CD8-positive, alpha-beta memory T cell (primary cell): Measurements from ENCODE around the gene LTBP1. TPM values are rescaled to one million over a fixed set of nuclear protein-coding genes. Genes with fewer than 3 reads are reported as not detected.

ENCODE experiments used
- CTCF ChIA-PET: fragments of 350-600 bp; sonication (Branson Sonifier 250); formaldehyde crosslinking; loops from one replicate; lab custom pipeline; 2021; ENCODE audit warnings: antibody characterized with exemption; lab: Charles Lee
- POLR2A ChIA-PET: fragments of 350-600 bp; sonication (Branson Sonifier 250); formaldehyde crosslinking; loops from one replicate; lab custom pipeline; 2021; ENCODE audit warnings: antibody characterized with exemption; lab: Charles Lee
- DNase-seq, 5 donors: peaks; one replicate each; pipeline versions ENCODE4 v3.0.0 to v3.0.0-alpha.2; 2020 to 2022; ENCODE audit warnings: mixed read lengths in 1 of 5
- H3K27ac ChIP-seq: one replicate; pipeline ENCODE4 v1.7.0; 2013; ENCODE audit warnings: low read depth, mild to moderate bottlenecking, low read length, moderate library complexity
- H3K27me3 ChIP-seq: 2 replicates; pipeline ENCODE4 v1.7.0; 2013; ENCODE audit warnings: low read length, mild to moderate bottlenecking; ENCODE audit not compliant: insufficient read depth, poor library complexity, severe bottlenecking
- H3K36me3 ChIP-seq: 2 replicates; pipeline ENCODE4 v1.7.0; 2013; ENCODE audit warnings: mild to moderate bottlenecking, low read length, moderate library complexity; ENCODE audit not compliant: insufficient read depth
- H3K4me1 ChIP-seq: 2 replicates; pipeline ENCODE4 v1.7.0; 2013; ENCODE audit warnings: mild to moderate bottlenecking, low read length, moderate library complexity; ENCODE audit not compliant: insufficient read depth
- H3K4me3 ChIP-seq: 2 replicates; pipeline ENCODE4 v1.7.0; 2013; ENCODE audit warnings: mild to moderate bottlenecking, low read length
- H3K9me3 ChIP-seq: 2 replicates; pipeline ENCODE4 v1.7.0; 2013; ENCODE audit warnings: mild to moderate bottlenecking, low read length
- H3K27ac Mint-ChIP-seq, 8 donors: one replicate each; pipeline ENCODE4 v1.8.0; 2020 to 2021; ENCODE audit warnings: mixed read lengths in 8 of 8, mild to moderate bottlenecking in 6 of 8, inconsistent platforms in 3 of 8, moderate library complexity in 3 of 8
- H3K27me3 Mint-ChIP-seq, 2 donors: one replicate each; pipeline ENCODE4 v1.8.0; 2020 to 2021; ENCODE audit warnings: mixed read lengths in 2 of 2, mild to moderate bottlenecking in 1 of 2, moderate library complexity in 1 of 2
- H3K36me3 Mint-ChIP-seq, 3 donors: one replicate each; pipeline ENCODE4 v1.8.0; 2020 to 2021; ENCODE audit warnings: mixed read lengths in 3 of 3, inconsistent platforms in 1 of 3, mild to moderate bottlenecking in 1 of 3
- H3K4me1 Mint-ChIP-seq, 3 donors: one replicate each; pipeline ENCODE4 v1.8.0; 2020 to 2021; ENCODE audit warnings: mixed read lengths in 3 of 3, inconsistent platforms in 1 of 3, mild to moderate bottlenecking in 1 of 3
- H3K4me3 Mint-ChIP-seq, 7 donors: one replicate each; pipeline ENCODE4 v1.8.0; 2020 to 2021; ENCODE audit warnings: mixed read lengths in 7 of 7, mild to moderate bottlenecking in 6 of 7, moderate library complexity in 4 of 7, inconsistent platforms in 2 of 7
- H3K9me3 Mint-ChIP-seq, 5 donors: one replicate each; pipeline ENCODE4 v1.8.0; 2020 to 2022; ENCODE audit warnings: mixed read lengths in 5 of 5, mild to moderate bottlenecking in 3 of 5, moderate library complexity in 2 of 5, inconsistent platforms in 1 of 5
- polyA plus RNA-seq: library from polyadenylated mRNA; unstranded; fragments of 300-500 nt; fragmentation: Illumina TruSeq; gene quantifications from one replicate; pipeline ENCODE4 v1.2.3, GENCODE V29; 2021
- total RNA-seq, 2 experiments: library from RNA; stranded (reverse); gene quantifications; one replicate each; pipeline ENCODE4 v1.2.3, GENCODE V29; 2021

The LTBP1 gene
- total and polyA plus RNA-seq, 3 experiments from 2014 or later = not detected

GRCh38 chr2:33320573-33320972 is 373.8 kb downstream of the LTBP1 start:
- H3K9me3 ChIP-seq = no peaks in the 10 kb centered on the region
- no peak overlapping the region for H3K4me3 ChIP-seq
- H3K27ac Mint-ChIP-seq = no peak overlapping the region
- H3K4me3 Mint-ChIP-seq = no peak overlapping the region
- H3K9me3 Mint-ChIP-seq = no peaks in the 10 kb centered on the region
- no peaks in the 10 kb centered on the region for H3K36me3 Mint-ChIP-seq
- no peaks in the 10 kb centered on the region for H3K4me1 ChIP-seq
- ChIA-PET CTCF (no interaction called here), POLR2A (no interaction called here)
- no peaks in the 10 kb centered on the region for H3K27me3 ChIP-seq
- DNase-seq = no peak
- H3K36me3 ChIP-seq = no peaks in the 10 kb centered on the region
- peaks cover 6 to 9% of the 10 kb centered on the region in 2 donors for H3K27me3 Mint-ChIP-seq
- H3K4me1 Mint-ChIP-seq = peaks cover 17 to 31% (median 28%) of the 10 kb centered on the region in 3 donors
- H3K27ac ChIP-seq = no peak overlapping the region

GRCh38 chr2:33321236-33321771 is 374.6 kb downstream of the LTBP1 start:
- ChIA-PET POLR2A (no interaction called here), CTCF (no interaction called here)
- Histone ChIP-seq H3K4me3 (no peak overlapping the region), H3K27ac (no peak overlapping the region), H3K4me1 (no peaks in the 10 kb centered on the region), H3K27me3 (no peaks in the 10 kb centered on the region), H3K36me3 (no peaks in the 10 kb centered on the region), H3K9me3 (no peaks in the 10 kb centered on the region)
- peak overlapping the region in 6 of 7 donors; percentile 10 to 69 (median 48) for H3K4me3 Mint-ChIP-seq
- DNase-seq = peak in 1 of 5 donors; percentile 1
- H3K4me1 Mint-ChIP-seq = peaks cover 17 to 31% (median 28%) of the 10 kb centered on the region in 3 donors
- peaks cover 6 to 13% of the 10 kb centered on the region in 2 donors for H3K27me3 Mint-ChIP-seq
- H3K27ac Mint-ChIP-seq = peak overlapping the region in 2 of 8 donors; percentile 18 to 51
- H3K36me3 Mint-ChIP-seq = no peaks in the 10 kb centered on the region
- no peaks in the 10 kb centered on the region for H3K9me3 Mint-ChIP-seq

GRCh38 chr2:33321876-33322483 is 375.2 kb downstream of the LTBP1 start:
- peaks cover 6 to 15% of the 10 kb centered on the region in 2 donors for H3K27me3 Mint-ChIP-seq
- Histone ChIP-seq H3K36me3 (no peaks in the 10 kb centered on the region), H3K4me1 (no peaks in the 10 kb centered on the region), H3K27ac (no peak overlapping the region), H3K27me3 (no peaks in the 10 kb centered on the region), H3K9me3 (no peaks in the 10 kb centered on the region), H3K4me3 (no peak overlapping the region)
- CTCF ChIA-PET = no interaction called here
- peak overlapping the region in 4 of 8 donors; percentile 3 to 54 (median 16) for H3K27ac Mint-ChIP-seq
- H3K9me3 Mint-ChIP-seq = no peaks in the 10 kb centered on the region
- peaks cover 17 to 31% (median 28%) of the 10 kb centered on the region in 3 donors for H3K4me1 Mint-ChIP-seq
- no peak for DNase-seq
- no peaks in the 10 kb centered on the region for H3K36me3 Mint-ChIP-seq
- POLR2A ChIA-PET = no interaction called here
- peak overlapping the region in 6 of 7 donors; percentile 10 to 69 (median 48) for H3K4me3 Mint-ChIP-seq

- H3K4me1 ChIP-seq = no peaks in the 10 kb centered on the region
- H3K27ac Mint-ChIP-seq = peak overlapping the region in 3 of 8 donors; percentile 1 to 24 (median 8)
- H3K9me3 ChIP-seq = no peaks in the 10 kb centered on the region
- H3K4me1 Mint-ChIP-seq = peaks cover 17 to 31% (median 28%) of the 10 kb centered on the region in 3 donors
- DNase-seq = no peak
- H3K4me3 ChIP-seq = no peak overlapping the region
- ChIA-PET CTCF (interaction anchor here (0.6 kb wide), 1 partner anchor 9 kb away, joined by 3 read pairs; no protein-coding TSS in a partner anchor), POLR2A (no interaction called here)
- peak overlapping the region in 5 of 7 donors; percentile 8 to 74 (median 49) for H3K4me3 Mint-ChIP-seq
- H3K27ac ChIP-seq = no peak overlapping the region
- peaks cover 0 to 1% (median 0%) of the 10 kb centered on the region in 3 donors for H3K36me3 Mint-ChIP-seq
- no peaks in the 10 kb centered on the region for H3K36me3 ChIP-seq
- no peaks in the 10 kb centered on the region for H3K27me3 ChIP-seq
- H3K9me3 Mint-ChIP-seq = no peaks in the 10 kb centered on the region
- H3K27me3 Mint-ChIP-seq = peaks cover 9 to 18% of the 10 kb centered on the region in 2 donors
Measured at GRCh38 chr2:33322612-33323011, 375.9 kb downstream of the LTBP1 start.

- Mint-ChIP-seq H3K27me3 (peaks cover 11 to 18% of the 10 kb centered on the region in 2 donors), H3K4me1 (peaks cover 17 to 31% (median 28%) of the 10 kb centered on the region in 3 donors), H3K4me3 (no peak overlapping the region), H3K36me3 (peaks cover 0 to 2% (median 0%) of the 10 kb centered on the region in 3 donors), H3K27ac (no peak overlapping the region), H3K9me3 (no peaks in the 10 kb centered on the region)
- Histone ChIP-seq H3K9me3 (no peaks in the 10 kb centered on the region), H3K36me3 (no peaks in the 10 kb centered on the region), H3K27ac (no peak overlapping the region), H3K27me3 (no peaks in the 10 kb centered on the region), H3K4me1 (no peaks in the 10 kb centered on the region), H3K4me3 (no peak overlapping the region)
- DNase-seq = no peak
- CTCF ChIA-PET = no interaction called here
- POLR2A ChIA-PET = no interaction called here
Measured at GRCh38 chr2:33323957-33324356, 377.2 kb downstream of the LTBP1 start.

- Histone ChIP-seq H3K9me3 (no peaks in the 10 kb centered on the region), H3K4me3 (no peak overlapping the region), H3K4me1 (no peaks in the 10 kb centered on the region), H3K27me3 (no peaks in the 10 kb centered on the region), H3K36me3 (no peaks in the 10 kb centered on the region), H3K27ac (no peak overlapping the region)
- no peak overlapping the region for H3K27ac Mint-ChIP-seq
- ChIA-PET POLR2A (no interaction called here), CTCF (no interaction called here)
- no peak for DNase-seq
- peaks cover 0 to 2% (median 0%) of the 10 kb centered on the region in 3 donors for H3K36me3 Mint-ChIP-seq
- no peak overlapping the region for H3K4me3 Mint-ChIP-seq
- no peaks in the 10 kb centered on the region for H3K9me3 Mint-ChIP-seq
- H3K27me3 Mint-ChIP-seq = peaks cover 5 to 14% of the 10 kb centered on the region in 2 donors
- H3K4me1 Mint-ChIP-seq = peaks cover 17 to 26% (median 19%) of the 10 kb centered on the region in 3 donors
Measured at GRCh38 chr2:33326100-33326499, 379.3 kb downstream of the LTBP1 start.

GRCh38 chr2:33333433-33333832 is 386.7 kb downstream of the LTBP1 start:
- no peak overlapping the region for H3K4me3 ChIP-seq
- H3K27me3 Mint-ChIP-seq = peaks cover 3 to 19% of the 10 kb centered on the region in 2 donors
- no peaks in the 10 kb centered on the region for H3K27me3 ChIP-seq
- H3K27ac Mint-ChIP-seq = no peak overlapping the region
- CTCF ChIA-PET = no interaction called here
- no peaks in the 10 kb centered on the region for H3K36me3 Mint-ChIP-seq
- H3K4me3 Mint-ChIP-seq = no peak overlapping the region
- no peak overlapping the region for H3K27ac ChIP-seq
- no peaks in the 10 kb centered on the region for H3K9me3 ChIP-seq
- H3K36me3 ChIP-seq = no peaks in the 10 kb centered on the region
- no peak for DNase-seq
- H3K4me1 ChIP-seq = no peaks in the 10 kb centered on the region
- no peaks in the 10 kb centered on the region for H3K4me1 Mint-ChIP-seq
- POLR2A ChIA-PET = no interaction called here
- no peaks in the 10 kb centered on the region for H3K9me3 Mint-ChIP-seq

GRCh38 chr2:33334083-33334482 is 387.3 kb downstream of the LTBP1 start:
- Histone ChIP-seq H3K9me3 (no peaks in the 10 kb centered on the region), H3K27me3 (no peaks in the 10 kb centered on the region), H3K36me3 (no peaks in the 10 kb centered on the region), H3K27ac (no peak overlapping the region), H3K4me3 (no peak overlapping the region), H3K4me1 (no peaks in the 10 kb centered on the region)
- H3K27ac Mint-ChIP-seq = no peak overlapping the region
- no peaks in the 10 kb centered on the region for H3K4me1 Mint-ChIP-seq
- POLR2A ChIA-PET = no interaction called here
- CTCF ChIA-PET = no interaction called here
- no peak for DNase-seq
- H3K36me3 Mint-ChIP-seq = no peaks in the 10 kb centered on the region
- H3K27me3 Mint-ChIP-seq = peaks cover 3 to 25% of the 10 kb centered on the region in 2 donors
- no peaks in the 10 kb centered on the region for H3K9me3 Mint-ChIP-seq
- H3K4me3 Mint-ChIP-seq = no peak overlapping the region
